ENCODE measurements around the gene ANKIB1.
"Not testable (repeated sequence)": the region's sequence is repeated elsewhere in the genome, so short reads cannot be mapped to it uniquely, and the experiment has no call there.

Gene ANKIB1, protein sequence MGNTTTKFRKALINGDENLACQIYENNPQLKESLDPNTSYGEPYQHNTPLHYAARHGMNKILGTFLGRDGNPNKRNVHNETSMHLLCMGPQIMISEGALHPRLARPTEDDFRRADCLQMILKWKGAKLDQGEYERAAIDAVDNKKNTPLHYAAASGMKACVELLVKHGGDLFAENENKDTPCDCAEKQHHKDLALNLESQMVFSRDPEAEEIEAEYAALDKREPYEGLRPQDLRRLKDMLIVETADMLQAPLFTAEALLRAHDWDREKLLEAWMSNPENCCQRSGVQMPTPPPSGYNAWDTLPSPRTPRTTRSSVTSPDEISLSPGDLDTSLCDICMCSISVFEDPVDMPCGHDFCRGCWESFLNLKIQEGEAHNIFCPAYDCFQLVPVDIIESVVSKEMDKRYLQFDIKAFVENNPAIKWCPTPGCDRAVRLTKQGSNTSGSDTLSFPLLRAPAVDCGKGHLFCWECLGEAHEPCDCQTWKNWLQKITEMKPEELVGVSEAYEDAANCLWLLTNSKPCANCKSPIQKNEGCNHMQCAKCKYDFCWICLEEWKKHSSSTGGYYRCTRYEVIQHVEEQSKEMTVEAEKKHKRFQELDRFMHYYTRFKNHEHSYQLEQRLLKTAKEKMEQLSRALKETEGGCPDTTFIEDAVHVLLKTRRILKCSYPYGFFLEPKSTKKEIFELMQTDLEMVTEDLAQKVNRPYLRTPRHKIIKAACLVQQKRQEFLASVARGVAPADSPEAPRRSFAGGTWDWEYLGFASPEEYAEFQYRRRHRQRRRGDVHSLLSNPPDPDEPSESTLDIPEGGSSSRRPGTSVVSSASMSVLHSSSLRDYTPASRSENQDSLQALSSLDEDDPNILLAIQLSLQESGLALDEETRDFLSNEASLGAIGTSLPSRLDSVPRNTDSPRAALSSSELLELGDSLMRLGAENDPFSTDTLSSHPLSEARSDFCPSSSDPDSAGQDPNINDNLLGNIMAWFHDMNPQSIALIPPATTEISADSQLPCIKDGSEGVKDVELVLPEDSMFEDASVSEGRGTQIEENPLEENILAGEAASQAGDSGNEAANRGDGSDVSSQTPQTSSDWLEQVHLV

GRCh38 chr7:92245487-92246359 lies at the start of gene ANKIB1, which contains the start of gene KRIT1:
ANKIB1 (plus strand) TSS chr7:92245974; CDS start chr7:92294979, 49,005 bp downstream.
KRIT1 (minus strand) TSS chr7:92245914; CDS start chr7:92242135, 3,779 bp downstream.
- no peak for FAIRE-seq

DNA sequence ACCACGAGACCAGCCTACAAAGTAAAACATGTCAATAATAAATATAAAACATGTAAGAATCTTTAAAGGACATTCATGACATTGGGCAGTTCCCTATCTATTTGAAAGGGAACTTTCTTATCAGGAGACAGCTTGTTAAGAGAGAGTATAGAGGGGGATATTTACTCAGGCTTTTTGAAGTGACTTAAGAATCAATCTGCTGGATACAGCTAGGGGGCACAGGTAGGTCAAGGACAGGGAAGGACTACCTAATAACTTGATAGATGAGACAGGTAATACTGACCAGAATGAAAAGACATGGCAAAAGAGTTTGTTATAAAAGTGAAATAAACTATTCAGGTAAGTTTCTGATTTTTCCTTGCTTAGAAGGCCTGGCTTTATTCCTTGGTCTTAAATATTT lies 45.0 kb upstream of the ANKIB1 start:
- no peak for FAIRE-seq

GRCh38 chr7:92205987-92206386 lies 39.8 kb upstream of the ANKIB1 start:
- FAIRE-seq, result no peak

DNA sequence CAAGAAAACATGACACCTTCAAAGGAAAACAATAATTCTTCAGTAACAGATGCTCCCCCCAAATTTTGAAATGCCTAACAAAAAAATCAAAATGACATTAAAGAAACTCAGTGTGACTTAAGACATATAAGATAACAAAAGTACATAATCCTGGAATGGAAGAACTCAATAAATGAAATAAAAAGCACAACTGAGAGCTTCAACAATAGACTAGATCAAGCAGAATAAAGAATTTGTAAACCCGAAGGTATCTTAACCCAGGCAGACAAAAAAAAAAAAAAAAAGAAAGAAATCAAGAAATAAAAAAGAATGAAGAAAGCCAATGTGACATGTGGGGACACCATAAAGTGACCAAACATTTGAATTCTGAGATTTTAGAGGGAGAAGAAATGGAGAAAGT lies 39.1 kb upstream of the ANKIB1 start:
- FAIRE-seq, result no peak

- no peak for FAIRE-seq
Observed at GRCh38 chr7:92221766-92222165, 24.0 kb upstream of the ANKIB1 start.

DNA sequence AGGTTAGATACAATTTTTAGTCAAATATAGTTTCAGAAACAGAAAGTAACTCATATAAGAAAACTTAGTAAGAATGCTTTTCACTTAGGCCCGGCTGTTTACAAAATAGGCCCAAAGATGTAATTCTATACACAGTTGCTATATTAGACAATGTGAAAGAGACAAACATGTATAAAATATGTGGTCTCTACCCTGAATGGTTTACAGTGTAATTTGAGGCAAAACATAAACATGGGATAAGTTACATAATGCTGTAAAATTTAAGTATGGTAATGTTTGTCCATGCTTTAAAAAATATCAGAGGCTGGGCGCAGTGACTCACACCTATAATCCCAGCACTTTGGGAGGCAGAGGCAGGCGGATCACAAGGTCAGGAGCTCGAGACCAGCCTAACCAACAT lies 18.8 kb upstream of the ANKIB1 start:
- no peak for FAIRE-seq

GRCh38 chr7:92228100-92228499 lies 17.7 kb upstream of the ANKIB1 start:
- FAIRE-seq, result no peak

DNA sequence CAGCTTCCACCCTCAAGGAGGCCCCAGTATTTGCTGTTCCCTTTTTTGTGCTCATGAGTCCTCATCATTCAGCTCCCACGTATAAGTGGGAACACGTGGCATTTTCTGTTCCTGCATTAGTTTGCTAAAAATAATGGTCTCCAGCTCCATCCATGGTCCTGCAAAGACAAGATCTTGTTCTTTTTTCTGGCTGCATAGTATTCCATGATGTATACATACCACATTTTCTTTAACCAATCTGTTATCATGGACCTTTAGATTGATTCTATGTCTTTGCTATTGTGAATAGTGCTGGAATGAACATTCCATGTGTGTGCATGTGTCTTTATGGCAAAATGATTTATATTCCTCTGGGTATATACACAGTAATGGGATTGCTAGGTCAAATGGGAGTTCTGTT lies 17.0 kb upstream of the ANKIB1 start:
- FAIRE-seq, result no peak

GRCh38 chr7:92230547-92230946 lies 15.2 kb upstream of the ANKIB1 start:
- no peak for FAIRE-seq

- no peak for FAIRE-seq
Observed at GRCh38 chr7:92242972-92243371, 2.8 kb upstream of the ANKIB1 start.

- FAIRE-seq, result no peak
Observed at GRCh38 chr7:92244808-92245486, 827 bp upstream of the ANKIB1 start.

- FAIRE-seq, result no peak
Observed at GRCh38 chr7:92246360-92247101, 757 bp downstream of the ANKIB1 start.

DNA sequence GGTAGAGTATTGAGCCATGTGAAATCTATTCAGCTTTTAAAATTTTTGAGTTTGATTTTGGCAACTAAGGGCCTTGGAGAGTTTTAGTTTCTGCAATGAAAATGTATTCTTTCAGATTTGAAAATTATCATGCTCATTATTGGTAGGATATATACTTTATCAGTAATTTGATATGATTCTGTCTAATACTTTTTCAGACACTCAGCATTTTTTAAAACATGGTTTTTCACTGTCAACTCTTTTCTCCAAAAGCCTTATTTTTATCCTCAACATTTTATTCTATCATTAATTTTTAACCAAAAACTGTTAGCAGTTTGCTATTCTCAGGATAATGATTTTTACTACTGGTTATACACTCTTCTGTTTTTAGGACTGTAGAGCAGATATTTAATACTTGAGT lies 4.8 kb downstream of the ANKIB1 start:
- FAIRE-seq, result no peak

GRCh38 chr7:92251181-92251580 lies 5.4 kb downstream of the ANKIB1 start:
- no peak for FAIRE-seq

GRCh38 chr7:92253251-92253650 lies 7.5 kb downstream of the ANKIB1 start:
- FAIRE-seq, result no peak

GRCh38 chr7:92254800-92255199 lies 9.0 kb downstream of the ANKIB1 start:
- not testable (repeated sequence) for FAIRE-seq

- no peak for FAIRE-seq
Observed at GRCh38 chr7:92255308-92255707, 9.5 kb downstream of the ANKIB1 start.

- no peak for FAIRE-seq
Observed at GRCh38 chr7:92259062-92259461, 13.3 kb downstream of the ANKIB1 start.

DNA sequence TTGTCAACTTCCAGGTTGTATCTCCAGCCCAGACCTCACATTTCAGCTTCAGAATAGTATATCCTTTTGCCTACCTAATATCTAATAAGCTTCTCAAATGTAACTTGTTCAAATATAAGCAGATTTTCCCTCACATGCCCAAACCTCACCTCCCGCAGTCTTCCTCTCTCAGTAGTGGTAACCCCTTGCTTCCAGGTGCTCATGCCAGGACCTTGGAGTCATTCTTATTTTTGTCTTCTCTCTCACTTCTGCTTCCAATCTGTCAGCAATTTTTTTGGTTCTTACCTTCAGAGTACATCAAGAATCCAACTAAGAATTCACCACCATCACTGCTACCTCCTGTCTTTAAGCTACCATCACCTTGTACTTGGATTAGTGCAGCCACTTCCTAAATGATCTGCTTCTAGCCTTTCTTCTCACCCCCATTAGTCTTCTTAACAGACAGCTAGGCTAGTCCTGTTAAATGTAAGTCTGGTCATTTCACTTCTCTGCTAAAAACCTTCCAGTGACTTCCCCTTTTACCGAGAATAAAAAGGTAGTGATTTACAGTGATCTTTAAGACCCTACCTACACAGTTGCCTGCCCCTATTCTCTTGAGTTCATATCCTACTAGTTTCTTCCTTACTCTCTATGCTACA lies 14.0 kb downstream of the ANKIB1 start:
- no peak for FAIRE-seq

DNA sequence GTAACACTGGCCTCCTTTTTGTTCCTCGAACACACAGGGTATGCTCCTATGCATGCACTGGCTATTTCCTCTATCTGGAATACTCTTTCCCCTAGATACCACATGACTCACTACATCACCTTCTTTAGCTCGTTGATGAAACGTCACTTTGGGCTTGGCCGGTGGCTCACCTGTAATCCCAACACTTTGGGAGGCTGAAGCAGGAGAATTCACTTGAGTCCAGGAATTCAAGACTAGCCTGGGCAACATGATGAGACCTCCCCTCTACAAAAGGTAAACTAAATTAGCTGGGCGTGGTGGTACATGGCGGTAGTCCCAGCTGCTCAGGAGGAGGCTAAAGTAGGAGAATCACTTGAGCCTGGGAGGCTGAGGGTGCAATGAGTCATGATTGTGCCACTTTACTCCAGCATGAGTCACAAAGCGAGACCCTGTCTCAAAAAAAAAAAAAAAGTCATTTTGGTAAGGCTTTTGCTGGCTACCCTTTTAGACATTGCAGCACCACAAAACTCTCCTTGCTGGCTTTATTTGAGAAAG lies 14.5 kb downstream of the ANKIB1 start:
- FAIRE-seq, result no peak

Measured in endometrium (tissue), 2 donors.